Measurements from ENCODE around the gene CEBPE.

The CEBPE gene

DNA sequence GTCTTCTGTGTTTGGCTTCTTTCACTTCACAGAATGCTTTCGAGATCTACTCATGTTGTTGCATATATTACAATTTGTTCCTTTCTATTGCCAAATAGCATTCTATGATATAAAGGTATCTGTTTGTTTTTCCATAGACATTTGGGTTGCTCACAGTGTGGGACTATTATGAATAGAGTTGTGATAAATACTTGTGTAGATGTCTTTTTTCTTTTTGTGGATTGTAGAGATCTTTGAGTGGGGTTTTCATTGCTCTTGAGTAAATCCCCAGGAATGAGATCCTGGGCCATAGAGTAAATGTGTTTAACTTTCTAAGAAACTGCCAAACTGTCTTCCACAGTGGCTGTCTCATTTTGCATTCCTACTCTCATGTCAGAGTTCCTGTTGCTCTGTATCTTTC, 24.9 kb upstream of the CEBPE start:
- no peak for DNase-seq (ENCODE audit: low read depth)

DNA sequence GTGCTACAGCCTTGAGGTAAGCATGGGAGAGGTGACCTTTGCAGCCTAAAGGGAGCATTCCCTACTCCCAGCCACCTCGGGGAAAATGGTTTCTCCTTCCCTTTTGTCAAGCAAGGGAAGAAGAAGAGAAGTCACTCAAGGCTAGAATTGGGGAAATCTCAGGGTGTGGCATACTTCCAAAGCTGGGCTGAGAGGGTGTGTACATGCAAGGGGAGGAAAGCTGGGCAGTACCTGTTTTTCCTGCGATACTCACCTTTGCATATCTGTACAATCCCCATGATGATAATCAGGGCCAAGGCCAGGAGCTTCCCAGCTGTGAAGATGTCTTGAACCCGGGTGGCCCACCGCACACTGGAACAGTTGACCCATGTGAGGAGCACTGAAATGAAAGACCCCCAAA, 23.8 kb upstream of the CEBPE start:
- DNase-seq (ENCODE audit: low read depth) = no peak

DNA sequence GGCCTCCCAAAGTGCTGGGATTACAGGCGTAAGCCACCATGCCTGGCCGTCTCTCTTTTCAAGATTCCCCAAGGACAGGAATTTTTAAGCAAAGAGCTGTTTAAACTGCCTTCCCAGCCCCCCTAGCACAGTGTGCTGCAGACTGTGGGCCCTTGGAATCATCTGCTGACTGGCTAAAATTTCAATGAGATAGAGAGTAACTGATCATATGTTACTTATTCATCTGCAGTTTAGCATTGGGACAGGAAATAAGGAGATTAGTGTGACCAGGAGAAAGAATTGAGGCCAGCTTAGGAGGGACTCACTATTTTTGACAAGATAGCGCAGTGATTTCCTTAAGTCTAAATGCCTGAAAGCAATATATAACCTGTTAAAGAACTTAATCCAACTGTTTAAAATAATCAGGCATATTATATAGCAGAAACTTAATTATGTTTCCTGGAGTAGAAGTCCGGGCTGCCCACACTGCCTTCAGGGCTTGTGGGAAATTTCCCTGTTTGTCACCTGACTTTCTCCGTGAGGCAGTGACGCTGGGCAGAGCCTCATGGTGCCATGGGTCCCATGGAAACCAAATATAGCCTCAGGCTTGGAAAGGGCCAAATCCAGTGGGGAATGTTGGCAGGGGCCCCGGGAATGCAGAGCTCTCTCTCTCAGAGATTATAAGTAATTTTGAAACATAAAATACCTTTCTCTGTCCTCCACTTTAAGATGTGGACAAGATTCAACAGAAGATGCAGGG, 22.8 kb upstream of the CEBPE start:
- no peak for DNase-seq (ENCODE audit: low read depth)

DNA sequence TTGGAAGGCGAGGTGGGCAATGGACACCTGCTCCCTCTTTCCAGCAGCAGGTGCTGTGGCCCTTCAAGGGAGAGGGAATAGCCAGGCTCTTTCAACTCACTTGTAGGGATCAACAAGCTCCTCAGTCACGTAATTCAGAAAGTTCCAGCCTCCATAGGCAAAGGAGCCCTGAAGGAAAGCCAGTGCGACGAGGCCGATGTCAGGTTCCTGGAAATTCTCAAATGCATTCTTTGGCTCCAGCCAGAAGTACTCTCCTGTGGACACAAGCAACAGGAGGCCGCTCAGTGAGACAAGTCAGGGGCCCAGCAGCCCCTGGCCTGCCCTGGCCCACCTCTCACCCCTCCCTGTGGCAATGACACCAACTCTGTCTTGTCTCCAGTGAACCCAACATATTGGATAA, 21.3 kb upstream of the CEBPE start:
- DNase-seq (ENCODE audit: low read depth) = no peak

DNA sequence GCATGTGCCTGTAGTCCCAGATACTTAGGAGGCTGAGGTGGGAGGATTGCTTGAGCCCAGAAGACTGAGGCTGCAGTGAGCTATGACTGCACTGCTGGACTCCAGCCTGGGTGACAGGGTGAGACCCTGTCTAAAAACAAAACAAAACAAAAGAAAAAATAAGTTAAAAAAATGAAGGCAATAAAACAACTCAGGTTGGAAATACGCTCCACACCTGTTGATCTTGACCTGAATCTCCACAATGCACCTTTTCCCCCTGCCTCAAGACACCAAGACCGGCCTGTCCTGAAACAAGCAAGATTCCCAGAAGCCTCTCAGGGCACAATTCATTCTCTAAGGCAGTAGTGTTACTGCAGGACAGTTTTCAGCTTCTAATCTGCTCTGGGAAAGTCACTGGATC, 20.8 kb upstream of the CEBPE start:
- DNase-seq (ENCODE audit: low read depth) = no peak

DNA sequence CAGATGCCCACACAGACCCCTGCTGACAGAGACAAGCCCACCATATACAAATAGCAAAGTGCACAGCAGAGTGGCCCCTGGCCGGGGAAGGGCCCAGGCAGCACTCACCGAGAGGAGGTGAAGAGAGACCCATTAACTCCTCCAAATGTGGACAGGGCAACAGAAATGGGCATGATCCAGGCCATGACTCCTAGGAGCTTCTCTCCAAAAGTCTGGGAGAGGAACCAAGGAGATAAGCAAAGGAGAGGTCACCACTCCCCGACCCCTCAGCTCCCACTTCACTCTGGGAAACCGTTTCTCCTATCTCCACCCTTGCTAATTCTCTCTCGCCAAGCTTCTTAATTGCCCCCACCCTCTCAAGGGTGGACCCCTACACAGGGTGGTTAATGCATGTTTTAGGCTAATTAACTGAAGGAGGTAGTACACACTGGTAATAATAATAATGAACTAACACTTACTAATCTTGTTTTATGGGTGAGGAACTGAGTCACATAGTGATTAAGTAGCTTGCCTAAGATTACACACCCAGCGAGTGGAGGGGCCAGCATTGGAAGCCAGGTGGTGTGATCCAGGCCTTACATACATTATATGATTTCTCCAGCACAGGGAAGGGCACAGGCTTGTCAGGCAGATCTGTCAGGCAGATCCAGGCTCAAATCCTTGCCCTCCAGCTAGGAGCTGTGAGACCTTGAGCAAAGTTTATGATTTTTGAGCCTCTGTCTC, 18.9 kb upstream of the CEBPE start:
- no peak for DNase-seq (ENCODE audit: low read depth)

DNA sequence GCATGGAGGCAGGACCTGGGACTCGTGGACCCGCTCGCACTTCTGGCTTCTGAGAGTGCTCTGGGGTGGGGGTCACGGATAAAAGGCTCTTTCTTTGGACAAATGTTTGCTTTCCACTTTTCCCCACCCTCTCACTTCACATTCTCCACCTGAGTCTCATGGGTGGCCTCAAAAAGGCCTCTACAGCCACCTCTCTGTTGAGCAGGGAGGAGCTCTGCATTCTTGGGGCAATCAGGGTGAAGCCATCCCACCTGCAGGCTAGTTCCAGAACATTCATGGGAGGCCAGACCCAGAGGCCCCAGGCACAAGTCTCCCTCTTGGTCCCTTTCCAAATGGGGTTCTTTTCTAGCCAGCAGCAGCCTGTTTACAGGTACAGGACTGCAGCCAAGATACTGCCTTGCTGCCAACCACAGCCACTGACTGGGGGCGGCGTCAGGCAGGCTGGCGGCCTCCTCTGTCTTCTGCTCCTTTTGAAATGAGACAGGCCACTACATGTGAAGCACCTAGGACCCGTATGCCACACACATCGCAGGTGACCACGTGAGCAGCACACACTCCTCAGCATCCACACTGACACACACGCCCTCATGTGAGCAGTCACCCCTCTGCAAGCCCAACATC, 18.2 kb upstream of the CEBPE start:
- DNase-seq (ENCODE audit: low read depth) = no peak

DNA sequence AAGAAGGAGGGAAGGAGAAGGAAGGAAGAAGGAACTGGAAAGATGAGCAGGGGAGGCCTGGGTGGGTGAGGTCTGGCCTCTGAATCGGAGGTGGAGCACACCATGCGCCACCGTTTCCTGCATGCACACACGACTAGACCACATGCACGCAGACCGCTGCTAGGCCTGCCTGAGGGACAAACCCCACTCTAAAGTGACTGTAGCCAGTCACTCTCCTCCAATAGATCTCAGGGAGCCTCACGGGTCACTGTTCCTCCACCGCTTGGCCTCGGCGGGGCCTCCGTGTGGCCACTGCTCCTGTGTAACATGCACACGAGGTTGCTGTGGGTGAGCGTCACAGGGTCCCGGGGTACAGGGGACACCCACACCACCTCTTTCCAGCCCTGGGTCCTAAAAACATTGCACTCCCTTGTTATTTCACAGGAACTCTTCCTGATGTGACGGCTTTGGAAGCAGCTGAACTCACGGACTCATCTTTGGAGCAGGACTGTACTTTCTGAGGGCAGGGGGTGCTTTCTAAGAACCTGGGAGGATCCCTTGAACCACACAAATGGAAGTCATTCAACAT, 17.6 kb upstream of the CEBPE start:
- no peak for DNase-seq (ENCODE audit: low read depth)

DNA sequence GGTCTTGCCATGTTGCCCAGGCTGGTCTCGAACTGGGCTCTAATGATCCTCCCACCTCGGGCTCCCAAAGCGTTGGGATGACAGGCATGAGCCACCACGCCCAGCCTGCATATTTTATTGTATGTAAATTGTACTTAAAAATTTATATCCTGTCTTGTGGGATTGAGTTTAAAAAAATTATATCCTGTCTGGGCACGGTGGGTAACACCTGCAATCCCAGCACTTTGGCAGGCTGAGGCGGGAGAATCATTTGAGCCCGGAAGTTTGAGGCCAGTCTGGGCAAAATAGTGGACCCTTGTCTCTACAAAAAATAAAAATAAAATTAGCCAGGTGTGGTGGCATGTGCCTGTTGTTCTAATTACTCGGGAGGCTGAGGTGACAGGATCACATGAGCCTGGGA, 13.9 kb upstream of the CEBPE start:
- no peak for DNase-seq (ENCODE audit: low read depth)

DNA sequence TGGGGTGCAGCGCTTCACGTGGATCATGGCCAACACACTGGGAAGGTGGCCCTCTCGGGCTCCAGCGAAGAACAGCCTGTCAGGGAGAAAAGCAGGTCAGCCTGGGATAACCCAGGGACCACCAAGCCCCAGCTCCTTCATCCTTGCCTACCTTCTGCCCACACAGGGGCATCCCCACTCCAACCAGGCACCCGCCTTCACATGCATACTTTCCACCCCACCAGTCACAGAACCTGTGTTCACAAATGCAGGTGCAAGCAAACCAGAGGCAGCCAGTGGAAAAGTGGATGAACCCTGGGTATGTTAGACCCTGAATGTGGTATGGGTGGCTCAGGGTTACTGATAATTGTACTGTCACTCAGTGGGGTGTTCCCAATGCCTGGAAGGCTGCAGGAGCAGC, 12.4 kb upstream of the CEBPE start:
- DNase-seq (ENCODE audit: low read depth) = no peak

DNA sequence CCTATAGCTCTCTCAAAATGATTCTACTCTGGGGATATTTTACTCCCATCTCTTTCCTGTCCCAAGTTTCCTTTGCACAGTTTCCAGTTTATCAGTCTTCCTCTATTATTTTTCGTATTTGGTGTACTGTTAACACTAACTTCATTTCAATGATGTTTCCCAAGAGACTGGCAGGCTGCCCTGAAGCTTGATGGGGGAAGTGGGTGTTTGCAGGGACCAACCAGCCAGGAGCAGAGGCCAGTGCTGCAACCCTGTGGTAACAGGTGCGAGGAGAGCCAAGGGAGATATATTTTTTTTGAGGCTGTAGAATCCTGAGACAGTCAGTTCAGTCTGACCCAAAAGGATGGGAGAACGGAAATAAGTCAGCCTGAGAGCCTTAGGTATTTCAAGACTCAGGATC, 11.8 kb upstream of the CEBPE start:
- no peak for DNase-seq (ENCODE audit: low read depth)

DNA sequence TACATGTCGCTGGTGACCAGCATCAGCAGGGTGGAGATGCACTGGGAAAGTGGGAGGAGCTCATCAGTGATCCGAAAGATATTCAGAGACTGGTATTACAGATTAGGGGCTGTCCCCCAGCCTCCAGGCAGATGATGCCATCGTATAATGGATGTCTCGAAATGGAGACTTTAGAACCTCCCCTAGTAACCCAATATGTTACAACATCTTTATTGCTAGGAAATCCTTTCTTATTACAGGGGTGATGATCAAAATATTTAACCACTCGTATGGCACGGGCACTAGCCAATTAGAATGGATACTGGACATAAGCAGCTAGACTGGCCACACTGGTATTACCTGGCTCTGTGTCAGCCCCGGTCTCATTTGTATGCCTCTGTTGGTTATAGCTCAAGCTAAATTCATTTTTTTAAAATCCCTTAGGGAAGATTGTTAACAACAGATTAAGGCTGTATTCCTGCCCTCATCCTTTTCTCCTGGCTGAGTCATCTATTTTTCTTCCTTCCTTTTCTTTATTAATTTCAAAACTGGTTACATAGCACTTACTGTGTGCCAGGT, 10.8 kb upstream of the CEBPE start:
- no peak for DNase-seq (ENCODE audit: low read depth)

DNA sequence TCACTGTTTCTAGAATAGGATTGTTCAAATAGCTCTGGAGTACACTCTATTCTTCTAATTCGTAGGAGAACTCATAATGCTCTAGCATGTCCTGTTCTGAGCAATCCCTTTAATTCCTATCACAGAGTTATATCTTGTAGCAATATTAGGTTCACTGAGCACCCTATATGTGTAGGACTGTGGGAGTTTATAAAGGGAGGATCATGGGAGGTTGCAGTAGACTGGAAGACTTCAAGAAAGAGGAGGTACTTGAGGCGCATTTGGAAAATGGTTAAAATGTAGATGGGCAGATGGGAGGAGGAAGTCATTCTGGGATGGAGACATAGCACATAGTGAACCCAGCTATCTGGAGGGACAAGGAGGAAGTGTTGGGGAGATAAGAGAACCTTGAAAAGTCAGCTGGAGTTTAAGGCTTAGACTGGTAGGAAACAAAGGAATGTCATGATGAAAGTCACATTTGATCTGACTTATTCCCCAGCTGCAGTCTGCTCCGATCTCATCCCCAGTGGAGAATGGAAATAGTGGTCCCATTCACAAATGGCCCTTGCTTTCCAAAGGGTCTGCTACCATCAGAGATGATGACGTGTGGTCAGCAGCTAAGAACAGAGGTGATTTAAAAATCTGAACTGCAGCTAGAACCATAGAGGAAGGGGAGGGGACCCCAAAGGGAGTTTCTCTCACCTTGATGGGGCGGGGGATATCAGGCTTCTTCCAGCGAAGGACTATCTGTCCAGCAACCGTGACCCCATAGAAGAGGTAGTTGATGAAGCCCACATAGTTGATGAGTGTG, 10.1 kb upstream of the CEBPE start:
- DNase-seq (ENCODE audit: low read depth) = no peak

DNA sequence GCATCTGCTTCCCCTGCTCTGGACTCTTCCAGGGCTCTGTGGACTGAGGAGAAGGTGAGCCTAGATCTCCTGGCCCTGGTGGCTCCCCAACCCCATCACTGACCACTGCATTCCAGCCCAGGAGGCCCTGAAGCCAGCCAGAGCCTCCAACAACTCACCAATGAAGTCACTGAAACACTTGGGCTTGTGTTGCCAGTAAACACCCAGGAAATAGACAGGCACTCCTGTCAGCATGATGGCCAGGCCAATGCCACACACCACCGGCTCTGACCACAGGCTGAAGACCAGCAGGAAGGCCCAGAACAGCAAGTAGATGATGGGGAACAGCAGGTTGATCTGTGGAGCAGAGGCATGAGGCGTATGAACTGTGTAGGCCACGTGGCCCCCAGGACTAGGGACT, 8.8 kb upstream of the CEBPE start:
- DNase-seq (ENCODE audit: low read depth) = no peak

DNA sequence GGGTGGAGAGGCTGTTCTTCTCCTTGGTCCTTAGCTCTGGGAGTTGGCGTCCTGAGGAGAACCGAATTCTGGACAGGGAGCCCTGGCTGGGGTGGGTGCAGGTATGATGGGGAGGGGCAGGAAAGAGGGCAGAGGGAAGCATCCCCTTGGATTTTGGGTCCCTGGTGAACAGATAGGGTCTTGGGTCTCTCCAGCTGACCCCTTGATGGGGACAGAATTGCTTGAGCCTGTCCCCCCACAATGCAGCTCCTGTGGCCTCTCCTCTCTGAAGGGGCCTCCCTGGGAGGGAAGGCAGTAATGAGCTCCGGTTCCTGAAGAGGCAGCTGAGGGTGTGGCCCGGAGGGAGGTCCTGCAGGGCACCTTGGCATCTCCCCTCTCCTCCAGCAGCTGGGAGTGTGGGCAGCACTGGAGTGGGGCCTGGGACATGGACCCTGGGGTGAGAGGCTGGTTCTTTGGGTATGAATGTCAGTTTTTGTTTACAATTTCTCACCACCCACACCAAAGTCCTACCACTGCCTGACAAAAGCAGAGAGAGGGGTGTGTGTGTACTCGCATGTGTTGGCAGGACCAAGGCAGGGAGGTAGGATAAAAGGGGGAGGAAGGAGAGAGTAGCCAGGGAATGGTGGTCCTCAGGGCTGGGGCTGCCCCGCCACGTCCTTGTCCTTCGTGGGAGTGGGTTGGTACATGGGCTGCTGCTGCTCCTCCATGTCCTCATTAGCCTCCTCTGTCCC, 7.7 kb upstream of the CEBPE start:
- DNase-seq (ENCODE audit: low read depth) = no peak

DNA sequence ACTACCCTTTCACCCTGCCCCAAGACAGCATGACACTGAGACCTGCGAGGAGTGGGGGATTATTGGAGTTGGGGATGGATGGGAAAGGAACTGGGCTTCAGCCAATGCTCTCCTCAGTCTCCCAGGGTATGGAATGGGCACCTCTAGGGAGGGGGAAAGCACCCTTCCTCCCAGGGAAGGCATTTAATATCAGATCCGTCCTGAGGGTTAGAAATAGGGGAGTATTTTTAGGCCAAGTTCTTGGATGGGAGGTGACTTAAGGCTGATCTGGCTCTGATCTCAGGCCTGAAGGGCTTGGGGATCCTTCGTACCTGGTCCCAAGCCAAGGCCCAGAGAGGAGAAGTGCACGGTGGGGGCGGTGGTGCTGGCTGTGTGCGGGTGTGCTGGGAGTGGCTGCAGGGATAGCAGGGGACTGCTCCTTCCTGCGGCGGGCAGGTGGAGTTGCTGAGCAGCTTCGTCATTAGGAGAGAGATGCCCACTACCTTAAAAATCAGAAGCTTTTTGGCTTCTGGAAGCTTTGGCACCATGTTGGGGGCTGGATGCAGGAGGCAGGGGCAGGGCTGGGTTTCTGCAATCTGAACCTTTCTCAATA, 7.0 kb upstream of the CEBPE start:
- no peak for DNase-seq (ENCODE audit: low read depth)

DNA sequence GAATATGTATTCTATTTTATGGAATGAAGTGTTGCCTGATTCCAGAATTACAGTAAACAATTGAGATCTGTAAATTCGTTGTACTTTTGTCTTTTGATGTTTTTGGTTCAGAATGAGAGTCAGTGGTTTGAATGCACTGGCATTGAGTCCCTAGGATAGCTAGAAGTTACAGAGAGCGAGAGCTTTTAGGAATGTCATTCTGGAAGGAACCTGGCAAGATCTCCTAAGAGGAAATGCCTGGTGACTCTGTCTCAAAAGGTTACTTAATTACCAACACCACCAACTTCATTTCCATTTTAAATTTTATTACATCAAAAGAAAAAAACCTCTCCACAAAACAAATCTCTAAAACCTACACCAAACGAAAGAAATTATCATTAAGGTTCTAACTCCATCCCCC, 6.0 kb upstream of the CEBPE start:
- no peak for DNase-seq (ENCODE audit: low read depth)

DNA sequence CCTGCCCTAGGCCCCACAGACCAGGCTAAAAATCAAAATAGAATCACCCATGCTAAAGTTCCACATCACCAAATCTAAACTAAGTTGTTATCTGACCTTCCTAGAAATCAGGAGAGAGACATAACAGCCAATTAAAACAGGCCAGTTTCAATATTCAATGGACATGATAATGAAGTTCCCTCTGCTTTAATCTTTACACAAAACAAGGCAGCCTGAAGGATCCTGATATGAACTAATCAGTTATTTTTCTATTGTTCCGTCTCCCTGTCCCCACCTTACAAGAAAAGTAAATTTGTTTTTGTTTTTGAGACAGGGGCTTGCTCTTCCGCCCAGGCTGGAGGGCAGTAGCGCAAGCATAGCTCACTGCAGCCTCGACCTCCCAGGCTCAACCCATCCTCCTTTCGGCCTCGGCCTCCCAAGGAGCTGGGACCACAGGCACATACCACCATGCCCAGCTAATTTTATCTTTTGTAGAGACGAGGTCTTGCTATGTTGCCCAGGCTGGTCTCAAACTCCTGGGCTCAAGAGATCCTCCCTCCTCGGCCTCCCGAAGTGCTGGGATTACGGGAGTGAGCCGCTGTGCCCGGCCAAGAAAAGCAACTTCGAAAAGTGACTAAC, 5.4 kb upstream of the CEBPE start:
- DNase-seq (ENCODE audit: low read depth) = no peak

DNA sequence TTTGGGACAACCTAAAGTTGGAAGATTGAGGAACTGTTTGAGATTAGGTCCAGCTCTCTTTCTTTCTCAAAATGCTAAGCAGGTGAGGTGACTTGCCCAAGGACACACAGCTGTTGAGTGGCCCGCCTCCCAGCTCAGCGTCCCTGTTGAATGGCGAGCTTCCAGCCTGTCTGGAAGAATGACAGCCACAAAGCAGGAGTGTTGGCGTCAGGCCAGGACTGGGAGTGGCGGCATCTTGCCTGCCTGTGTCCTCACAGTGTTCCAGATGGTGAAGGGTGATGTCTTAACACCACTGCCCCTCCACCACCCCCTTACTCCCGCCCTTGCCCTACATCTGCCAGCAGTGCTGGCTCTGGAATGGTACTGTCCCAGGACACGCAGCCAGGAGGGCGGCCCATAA, 4.4 kb upstream of the CEBPE start:
- no peak for DNase-seq (ENCODE audit: low read depth)

DNA sequence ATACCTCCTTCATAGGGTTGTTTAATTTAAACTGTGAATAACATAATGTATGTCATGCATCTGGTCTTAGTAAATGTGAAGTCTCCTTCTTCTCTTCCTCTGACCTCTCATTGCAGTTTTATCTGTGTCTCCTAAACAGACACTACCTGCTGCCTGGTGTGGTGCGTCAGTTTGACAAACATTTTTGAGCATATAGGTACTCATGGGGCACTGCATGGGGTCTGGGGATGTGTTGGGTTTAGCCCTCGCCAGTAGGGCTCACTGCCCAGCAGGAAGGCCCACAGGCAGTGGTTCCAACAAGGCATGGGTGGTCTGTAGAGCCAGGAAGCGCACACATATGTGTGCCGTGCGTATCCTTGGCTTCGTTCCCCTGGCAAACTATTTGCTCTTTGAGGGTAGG, 3.0 kb upstream of the CEBPE start:
- no peak for DNase-seq (ENCODE audit: low read depth)

DNA sequence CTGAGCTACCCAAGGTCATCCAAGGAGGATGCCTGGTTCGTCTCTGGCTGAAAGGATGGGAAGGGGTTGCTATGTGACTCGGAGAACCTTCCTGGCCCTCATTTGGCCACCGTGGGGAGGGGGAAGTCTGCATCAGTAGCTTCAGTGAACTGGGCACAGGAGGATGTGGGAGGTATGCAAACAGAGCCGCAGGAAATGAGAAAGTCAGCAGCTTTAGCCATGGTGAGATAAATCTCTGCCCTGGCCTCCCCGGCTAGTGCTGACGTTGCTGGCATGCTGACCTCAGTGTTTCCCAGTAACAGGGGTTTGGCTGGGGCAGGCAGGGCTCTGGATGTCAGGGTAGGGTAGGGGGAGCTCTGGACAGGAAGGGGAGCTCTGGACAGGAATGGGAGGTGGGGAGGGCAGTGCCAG, 2.3 kb upstream of the CEBPE start:
- no peak for DNase-seq (ENCODE audit: low read depth)

Measured in HS-5 (cell line).